Omental fat pad (tissue), 4 donors: Measurements from ENCODE around the gene PPP1R9A. TPM values are rescaled to one million over a fixed set of nuclear protein-coding genes. Genes with fewer than 3 reads are reported as not detected.

Source experiments
- ATAC-seq: fragments of 150-250 bp; one replicate; pipeline ENCODE4 v1.9.1; 2016; ENCODE audit warnings: mild to moderate bottlenecking, moderate library complexity; ENCODE audit not compliant: low FRiP score
- DNase-seq: peaks from one replicate; pipeline ENCODE4 v3.0.0-alpha.2; 2019; ENCODE audit warnings: low spot score
- total RNA-seq, 4 donors: library from RNA; depleted of rRNA; stranded (reverse); fragments of >200 nt; gene quantifications; one replicate each; pipeline ENCODE4 v1.1.0, GENCODE V29; 2016
- TF ChIP-seq, protein P1 (sequence below), 3 donors: fragments of 450-650 bp; IDR thresholded peaks; one replicate each; pipeline ENCODE4 v1.5.1; 2016 to 2017; ENCODE audit warnings: antibody characterized with exemption in 3 of 3, mild to moderate bottlenecking in 3 of 3, moderate library complexity in 2 of 3

Gene PPP1R9A
- total RNA-seq, 4 donors from 2014 or later: 5.5 to 16.5 (median 9.6) TPM

DNA sequence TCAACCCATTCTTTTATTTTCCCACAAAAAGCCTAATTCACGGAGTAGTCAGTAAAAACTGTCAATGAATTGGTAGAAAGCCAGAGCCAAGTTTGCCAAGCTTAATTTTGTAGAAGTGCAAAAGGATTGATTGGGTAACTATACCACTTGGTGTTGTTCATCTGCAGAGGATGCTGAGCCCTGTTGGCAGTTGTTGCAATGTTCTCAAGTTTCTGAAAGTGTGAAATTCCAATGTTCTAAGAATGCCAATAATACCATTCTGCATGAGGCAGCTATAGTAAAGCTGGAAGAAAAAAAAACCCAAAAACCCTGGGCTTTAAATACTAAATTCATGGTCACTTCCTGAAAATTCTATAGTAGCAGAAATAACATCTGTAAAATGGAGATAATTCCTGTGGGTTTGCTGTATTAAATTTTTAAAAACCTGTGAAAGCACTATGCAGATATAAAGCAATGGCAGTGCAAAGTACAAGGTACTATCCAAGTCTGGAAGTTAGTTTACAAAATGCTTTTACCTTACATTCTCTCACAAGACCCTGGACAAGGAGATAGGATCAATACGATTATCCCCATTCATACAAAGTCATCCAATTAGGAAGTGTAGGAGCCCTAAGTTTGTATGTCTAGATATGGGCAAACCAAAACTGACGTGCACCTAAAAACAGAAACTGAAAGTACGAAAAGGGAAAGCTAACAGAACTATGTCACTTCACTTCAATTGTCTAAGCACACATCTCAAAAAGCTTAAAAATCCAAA, 423.0 kb downstream of the PPP1R9A start:
- ATAC-seq (no peak), DNase-seq (no peak)
- TF ChIP-seq, protein P1, sequence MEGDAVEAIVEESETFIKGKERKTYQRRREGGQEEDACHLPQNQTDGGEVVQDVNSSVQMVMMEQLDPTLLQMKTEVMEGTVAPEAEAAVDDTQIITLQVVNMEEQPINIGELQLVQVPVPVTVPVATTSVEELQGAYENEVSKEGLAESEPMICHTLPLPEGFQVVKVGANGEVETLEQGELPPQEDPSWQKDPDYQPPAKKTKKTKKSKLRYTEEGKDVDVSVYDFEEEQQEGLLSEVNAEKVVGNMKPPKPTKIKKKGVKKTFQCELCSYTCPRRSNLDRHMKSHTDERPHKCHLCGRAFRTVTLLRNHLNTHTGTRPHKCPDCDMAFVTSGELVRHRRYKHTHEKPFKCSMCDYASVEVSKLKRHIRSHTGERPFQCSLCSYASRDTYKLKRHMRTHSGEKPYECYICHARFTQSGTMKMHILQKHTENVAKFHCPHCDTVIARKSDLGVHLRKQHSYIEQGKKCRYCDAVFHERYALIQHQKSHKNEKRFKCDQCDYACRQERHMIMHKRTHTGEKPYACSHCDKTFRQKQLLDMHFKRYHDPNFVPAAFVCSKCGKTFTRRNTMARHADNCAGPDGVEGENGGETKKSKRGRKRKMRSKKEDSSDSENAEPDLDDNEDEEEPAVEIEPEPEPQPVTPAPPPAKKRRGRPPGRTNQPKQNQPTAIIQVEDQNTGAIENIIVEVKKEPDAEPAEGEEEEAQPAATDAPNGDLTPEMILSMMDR (IDR thresholded peaks at IDR 0.05): no peak

DNA sequence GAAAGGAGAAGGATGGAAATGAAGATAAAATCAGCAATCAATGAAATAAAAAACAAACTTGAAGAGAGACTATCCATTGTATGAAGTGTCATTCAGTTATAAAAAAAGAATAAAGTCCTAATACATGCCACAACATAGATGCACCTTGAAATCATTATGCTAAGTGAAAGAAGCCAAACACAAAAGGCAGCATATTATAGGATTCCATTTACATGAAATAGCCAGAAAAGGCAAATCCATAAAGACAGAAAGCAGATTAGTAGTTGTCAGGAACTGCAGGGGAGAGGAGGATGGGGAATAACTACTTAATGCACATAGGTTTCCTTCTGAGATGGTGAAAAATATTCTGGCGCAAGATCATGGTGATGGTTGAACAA, 423.6 kb downstream of the PPP1R9A start:
- ATAC-seq: no peak
- TF ChIP-seq, protein P1 (IDR thresholded peaks at IDR 0.05): no peak
- no peak for DNase-seq

DNA sequence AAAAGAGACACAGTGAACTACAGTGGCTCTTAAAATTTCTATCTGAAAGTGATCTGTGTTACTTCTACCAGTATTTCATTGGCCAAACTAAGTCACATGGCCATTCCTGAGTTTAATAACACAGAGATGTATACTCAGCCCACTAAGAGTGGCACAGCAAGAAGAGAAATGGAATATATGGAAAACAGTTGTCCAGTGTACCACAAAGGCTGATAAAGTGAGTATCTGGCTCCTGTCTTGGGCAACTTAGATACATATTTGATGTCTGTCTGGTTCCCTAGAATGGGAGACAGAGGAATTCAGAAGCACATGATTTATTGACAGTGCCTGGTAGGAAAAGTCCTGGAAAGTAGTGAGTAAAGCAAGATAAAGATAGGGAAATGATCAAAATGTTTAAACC, 427.1 kb downstream of the PPP1R9A start:
- ATAC-seq (no peak), DNase-seq (no peak)
- TF ChIP-seq, protein P1 (IDR thresholded peaks at IDR 0.05): no peak

DNA sequence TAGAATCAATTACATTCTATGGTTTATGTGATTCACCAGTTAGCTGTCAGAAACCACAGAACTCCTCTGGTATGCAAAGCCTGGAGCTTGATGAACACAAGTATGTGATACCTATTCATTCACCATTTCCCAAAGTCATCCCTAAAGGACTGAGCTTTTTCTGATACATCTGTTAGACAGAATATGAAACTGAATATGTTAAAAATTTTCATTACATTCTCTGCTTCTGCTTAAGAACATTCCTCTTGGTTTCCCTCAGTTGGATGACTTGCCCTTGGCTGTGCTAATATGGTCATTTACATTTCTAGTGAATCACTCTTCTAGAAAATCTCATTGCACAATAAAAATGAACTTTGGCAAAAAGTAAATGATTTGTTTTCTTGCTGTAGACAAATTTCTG, 427.7 kb downstream of the PPP1R9A start:
- TF ChIP-seq, protein P1 (IDR thresholded peaks at IDR 0.05): no peak
- no peak for DNase-seq
- ATAC-seq: peak; percentile 41

DNA sequence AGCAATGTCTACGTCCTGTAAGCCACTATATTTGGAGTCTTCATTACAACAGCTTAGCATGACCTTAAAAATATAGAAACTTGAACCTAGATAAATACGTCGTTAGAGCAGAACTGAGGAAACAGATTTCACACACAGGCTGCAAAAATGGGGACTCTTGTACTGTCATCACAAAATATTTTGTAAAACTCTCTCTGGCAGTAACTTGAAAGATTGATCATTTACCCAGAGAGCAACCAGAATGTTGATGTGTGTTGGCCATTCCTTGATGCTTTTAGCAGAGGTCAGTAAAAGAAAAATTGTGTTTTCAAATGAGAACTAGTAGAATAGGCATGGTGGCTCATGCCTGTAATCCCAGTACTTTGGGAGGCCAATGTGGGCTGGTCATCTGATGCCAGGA, 431.4 kb downstream of the PPP1R9A start:
- TF ChIP-seq, protein P1 (IDR thresholded peaks at IDR 0.05): no peak
- no peak for DNase-seq
- ATAC-seq: no peak

DNA sequence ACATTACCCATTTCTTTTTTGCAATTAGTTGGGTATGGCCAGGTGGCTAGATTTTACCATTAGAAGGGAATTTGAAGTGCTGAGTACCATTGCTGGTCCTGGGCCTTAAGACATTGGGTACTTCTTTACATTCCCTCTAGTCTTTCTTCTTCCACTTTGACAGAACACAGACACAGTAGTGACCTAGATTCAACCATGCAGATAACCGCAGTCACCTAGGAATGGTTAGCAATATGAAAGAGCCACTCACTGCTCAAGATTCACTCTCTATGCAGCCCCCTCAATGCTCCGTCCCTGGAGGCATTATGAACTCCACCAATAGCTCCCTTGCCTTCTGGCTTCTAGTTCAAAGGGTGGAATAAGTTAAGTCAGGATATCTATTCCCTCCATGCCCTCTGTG, 433.1 kb downstream of the PPP1R9A start:
- no peak for ATAC-seq

DNA sequence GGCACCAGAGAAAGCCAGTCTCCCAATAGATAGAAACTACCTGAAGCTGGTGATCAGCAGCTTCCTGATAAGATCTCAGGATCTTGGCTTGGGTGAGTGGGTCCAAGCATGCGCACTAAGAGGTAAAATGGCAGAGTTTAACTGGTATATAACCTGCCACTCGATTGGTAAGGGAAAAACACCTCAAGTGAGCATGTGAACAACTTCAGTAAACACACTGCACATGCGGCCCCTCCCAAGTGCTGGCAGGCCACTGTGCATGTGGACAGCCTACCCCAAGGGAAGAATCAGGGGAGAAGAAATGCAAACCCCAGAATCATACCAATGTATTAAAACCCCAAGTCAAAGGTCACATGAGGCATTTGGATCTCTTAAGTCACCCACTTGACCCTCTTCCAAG, 434.6 kb downstream of the PPP1R9A start:
- DNase-seq: no peak
- ATAC-seq: no peak
- TF ChIP-seq, protein P1 (IDR thresholded peaks at IDR 0.05): no peak

More for the DNA sequence above, 433.1 kb downstream of the PPP1R9A start:
- DNase-seq: no peak
- TF ChIP-seq, protein P1 (IDR thresholded peaks at IDR 0.05): no peak
